GM13977 (cell line): ENCODE data around the gene OGDH.
A peak's percentile ranks its signal among the peaks of the same experiment; 100 is the strongest.

Source experiments
- DNase-seq: peaks from one replicate; pipeline ENCODE4 v3.0.0; 2012; ENCODE audit warnings: low spot score
- in situ Hi-C: fragments of 300-500 bp; cut with MboI; formaldehyde crosslinking; loops from one replicate; pipeline ENCODE4 v1.12.0; 2022; ENCODE audit warnings: low sequenced_read_pairs, low pct_unique_long_range_greater_than_20kb, mixed read lengths, inconsistent platforms; ENCODE audit not compliant: unreplicated experiment
- TF ChIP-seq, protein P1 (sequence below): IDR thresholded peaks from 2 replicates; pipeline ENCODE4 v1.5.1; 2012; ENCODE audit warnings: mild to moderate bottlenecking, control low read depth; ENCODE audit not compliant: insufficient read depth; ENCODE audit errors: extremely low read depth, missing control alignments

OGDH gene

DNA sequence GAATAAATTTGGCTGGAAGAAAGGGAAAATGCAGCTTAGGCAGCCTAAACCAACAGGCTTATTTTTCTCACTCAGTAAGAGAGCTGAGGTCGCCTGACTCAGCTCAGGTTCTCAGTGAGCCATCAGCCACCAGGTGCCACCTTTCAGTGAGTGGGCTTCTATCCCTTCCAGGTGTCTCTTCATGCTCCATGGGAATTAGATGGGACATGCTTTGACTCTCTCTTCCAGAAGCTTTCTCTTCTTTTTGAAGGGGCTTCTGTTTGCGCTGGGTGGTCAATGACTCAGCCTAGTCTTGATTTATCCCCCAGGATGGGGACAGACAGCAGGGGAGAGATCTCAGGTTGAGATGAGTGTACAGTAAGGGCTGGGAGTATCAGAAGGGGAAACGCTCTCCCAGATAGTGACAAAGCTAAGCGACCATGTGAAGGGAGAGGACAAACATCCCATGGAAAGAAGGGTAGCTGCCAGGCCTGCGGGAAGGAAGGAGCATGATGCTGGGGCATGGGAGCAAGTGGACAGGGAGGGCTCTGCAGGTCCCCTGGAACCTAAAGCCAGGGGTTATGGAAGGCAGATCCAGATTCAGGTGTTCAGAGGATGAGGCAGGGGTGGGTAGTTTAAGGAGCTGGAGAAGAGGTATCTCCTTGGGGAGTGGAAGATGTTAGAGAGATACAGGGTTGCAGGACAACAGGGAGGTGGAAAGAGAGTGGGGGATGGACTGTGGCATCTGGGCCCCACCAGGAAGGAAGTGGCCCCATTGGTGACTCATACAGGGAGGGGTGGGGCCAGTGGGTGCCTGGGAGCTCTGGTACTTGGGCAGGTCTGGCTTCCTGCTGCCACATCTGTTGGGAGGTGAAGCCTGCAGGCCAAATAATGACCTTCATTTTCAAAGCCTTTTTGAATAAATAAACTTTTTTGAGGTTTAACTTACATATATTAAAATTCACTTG is 32.5 kb downstream of the OGDH start:
- in situ Hi-C loops, result no loop called here
- TF ChIP-seq, protein P1, sequence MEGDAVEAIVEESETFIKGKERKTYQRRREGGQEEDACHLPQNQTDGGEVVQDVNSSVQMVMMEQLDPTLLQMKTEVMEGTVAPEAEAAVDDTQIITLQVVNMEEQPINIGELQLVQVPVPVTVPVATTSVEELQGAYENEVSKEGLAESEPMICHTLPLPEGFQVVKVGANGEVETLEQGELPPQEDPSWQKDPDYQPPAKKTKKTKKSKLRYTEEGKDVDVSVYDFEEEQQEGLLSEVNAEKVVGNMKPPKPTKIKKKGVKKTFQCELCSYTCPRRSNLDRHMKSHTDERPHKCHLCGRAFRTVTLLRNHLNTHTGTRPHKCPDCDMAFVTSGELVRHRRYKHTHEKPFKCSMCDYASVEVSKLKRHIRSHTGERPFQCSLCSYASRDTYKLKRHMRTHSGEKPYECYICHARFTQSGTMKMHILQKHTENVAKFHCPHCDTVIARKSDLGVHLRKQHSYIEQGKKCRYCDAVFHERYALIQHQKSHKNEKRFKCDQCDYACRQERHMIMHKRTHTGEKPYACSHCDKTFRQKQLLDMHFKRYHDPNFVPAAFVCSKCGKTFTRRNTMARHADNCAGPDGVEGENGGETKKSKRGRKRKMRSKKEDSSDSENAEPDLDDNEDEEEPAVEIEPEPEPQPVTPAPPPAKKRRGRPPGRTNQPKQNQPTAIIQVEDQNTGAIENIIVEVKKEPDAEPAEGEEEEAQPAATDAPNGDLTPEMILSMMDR, result no peak
- DNase-seq, result peak; percentile 69

DNA sequence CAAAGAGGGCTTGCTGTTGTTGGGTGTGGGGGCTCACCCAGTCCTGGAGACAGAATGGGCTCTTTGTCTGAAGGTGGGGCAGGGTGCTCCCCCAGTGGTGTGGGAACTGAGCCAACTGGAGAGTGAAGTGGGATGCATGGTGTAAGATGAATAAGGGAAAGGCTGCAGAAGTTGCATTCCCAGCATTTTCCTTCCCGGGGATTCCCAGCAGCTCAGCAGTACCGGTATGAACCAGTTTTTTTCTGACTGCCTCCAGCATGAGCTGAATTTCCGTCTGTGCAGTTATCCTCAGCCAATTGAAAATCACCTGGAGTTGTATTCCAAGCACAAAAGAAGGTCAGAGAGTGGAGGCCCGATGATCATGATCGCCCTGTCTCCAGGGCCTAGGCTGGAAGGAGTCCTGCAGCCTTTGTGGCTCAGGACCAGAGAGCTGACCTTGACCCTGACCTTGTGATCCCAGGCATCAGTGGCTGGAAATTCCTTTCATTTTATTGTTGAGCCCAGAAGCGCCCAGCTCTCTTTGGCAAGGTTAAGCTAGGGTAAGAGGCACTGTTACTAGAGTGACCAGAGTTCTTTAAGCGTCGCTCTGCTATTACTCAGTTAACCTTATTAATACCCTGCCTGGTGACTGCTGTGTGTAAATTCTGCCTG is 33.4 kb downstream of the OGDH start:
- TF ChIP-seq, protein P1, result no peak
- in situ Hi-C loops, result no loop called here
- no peak for DNase-seq

DNA sequence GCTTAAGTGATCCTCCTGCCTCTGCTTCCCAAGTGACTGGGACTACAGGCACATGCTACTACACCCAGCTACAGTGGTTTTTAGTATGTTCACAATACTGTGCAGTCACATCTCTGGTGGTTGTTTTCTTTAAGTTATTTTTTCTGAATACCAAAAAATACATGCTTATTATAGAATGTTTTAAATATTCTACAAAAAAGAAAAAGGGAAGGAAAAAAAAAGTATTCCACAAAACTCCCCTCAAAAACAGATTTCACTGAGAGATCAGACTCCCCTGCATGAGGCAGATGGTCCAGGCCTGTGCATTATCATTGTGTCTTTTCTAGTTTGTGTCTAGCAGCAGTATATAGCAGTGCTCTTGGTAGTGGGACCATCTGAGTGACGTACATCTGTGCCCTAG is 36.8 kb downstream of the OGDH start:
- no peak for DNase-seq
- in situ Hi-C loops, result no loop called here
- TF ChIP-seq, protein P1, result no peak

DNA sequence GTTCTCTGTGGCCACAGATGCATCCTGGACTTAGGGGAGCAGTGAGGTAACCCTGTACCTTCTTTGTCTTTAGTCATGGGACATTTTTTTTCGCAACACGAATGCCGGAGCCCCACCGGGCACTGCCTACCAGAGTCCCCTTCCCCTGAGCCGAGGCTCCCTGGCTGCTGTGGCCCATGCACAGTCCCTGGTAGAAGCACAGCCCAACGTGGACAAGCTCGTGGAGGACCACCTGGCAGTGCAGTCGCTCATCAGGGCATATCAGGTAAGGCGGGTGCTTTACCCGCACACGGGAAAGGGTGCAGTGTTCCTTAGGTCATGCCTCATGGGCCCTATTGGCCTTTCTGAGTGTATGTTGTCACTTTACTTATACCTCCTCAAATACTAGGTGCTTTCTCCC is 38.8 kb downstream of the OGDH start:
- in situ Hi-C loops, result no loop called here
- TF ChIP-seq, protein P1, result no peak
- DNase-seq, result no peak

DNA sequence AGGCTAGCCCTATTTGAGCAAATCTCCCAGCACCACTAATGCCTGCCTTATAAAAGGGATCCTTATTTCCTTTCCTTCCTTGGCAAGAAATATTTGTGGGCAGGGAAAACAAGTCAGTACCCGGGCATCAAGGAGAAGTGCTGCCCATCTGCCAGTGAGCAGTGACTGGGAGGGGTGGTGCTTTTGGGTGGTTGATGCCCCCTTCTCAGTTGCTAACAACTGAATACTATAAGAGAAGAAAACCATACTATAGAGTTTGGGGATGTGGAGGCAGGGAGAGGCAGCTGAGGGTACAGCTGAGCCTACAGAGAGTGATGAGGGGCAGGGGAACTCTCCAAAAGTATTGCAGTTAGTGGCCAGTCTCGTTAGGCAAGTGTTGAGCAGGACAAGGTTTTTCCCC is 39.3 kb downstream of the OGDH start:
- TF ChIP-seq, protein P1, result no peak
- in situ Hi-C loops, result no loop called here
- no peak for DNase-seq

DNA sequence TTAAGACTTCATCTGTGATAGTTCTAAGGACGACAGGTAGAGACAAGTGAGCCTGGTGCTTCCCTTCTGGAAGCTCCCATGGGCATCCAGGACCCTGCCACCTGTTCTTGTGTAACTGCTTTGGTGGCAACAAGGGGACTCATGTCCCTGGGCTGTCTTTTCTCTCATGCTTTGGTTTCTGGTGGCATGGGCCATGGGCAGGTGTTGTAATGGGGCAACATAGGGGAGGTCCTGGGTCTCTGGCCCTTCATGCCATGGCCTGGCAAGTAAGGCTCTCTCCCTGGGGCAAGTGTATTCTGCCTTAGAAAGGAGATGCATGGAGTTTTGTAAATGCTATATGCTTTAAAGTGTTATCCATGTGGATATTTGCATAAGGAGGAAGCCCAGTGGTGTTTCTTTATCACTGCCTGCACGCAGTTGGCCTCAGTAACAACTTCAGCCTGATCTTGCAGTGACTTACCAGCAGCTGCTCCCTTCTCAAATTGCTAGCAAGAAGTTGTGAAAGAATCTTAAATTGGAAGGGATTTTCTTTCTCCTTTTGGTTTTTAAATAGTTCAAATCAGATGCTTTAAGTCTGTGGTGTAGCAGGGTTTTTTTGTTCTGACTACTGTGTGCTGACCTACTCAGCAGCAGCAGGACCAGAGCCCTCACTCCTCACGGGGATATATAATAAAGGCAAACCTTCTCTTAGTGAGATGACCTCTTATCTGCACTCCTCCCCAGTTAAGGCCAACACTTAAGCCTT is 39.9 kb downstream of the OGDH start:
- in situ Hi-C loops, result no loop called here
- no peak for DNase-seq
- TF ChIP-seq, protein P1, result no peak
